IMR-90 (cell line): Measurements from ENCODE around the gene FMN2. TPM values are rescaled to one million over a fixed set of nuclear protein-coding genes. Genes with fewer than 3 reads are reported as not detected.

Source experiments
- ATAC-seq: fragments of 200-7000 bp; cut with Tn5 transposase; 2 replicates; pipeline ENCODE4 v1.9.1; 2020; ENCODE audit warnings: low read depth, mild to moderate bottlenecking, moderate library complexity
- BruUV-seq: library from RNA; stranded (reverse); fragments of 400-500 nt; replicated peaks from 2 replicates; lab custom pipeline; 2021; lab: Mats Ljungman, UMichigan
- CTCF ChIA-PET: fragments of 300-600 bp; formaldehyde crosslinking; extraction: SDS; loops from one replicate; lab custom pipeline; 2021; ENCODE audit warnings: antibody characterized with exemption; lab: Yijun Ruan, JAX
- POLR2A ChIA-PET: fragments of 300-600 bp; sonication (Branson Sonifier 250); formaldehyde crosslinking; loops from one replicate; lab custom pipeline; 2022; ENCODE audit warnings: antibody characterized with exemption; ENCODE audit not compliant: unreplicated experiment; lab: Charles Lee
- DNase-seq: peaks from one replicate; pipeline ENCODE4 v3.0.0; 2013
- H2AFZ ChIP-seq: replicated peaks from 2 replicates; pipeline ENCODE3; 2013; ENCODE audit warnings: low read length, mild to moderate bottlenecking; ENCODE audit not compliant: poor library complexity
- H2AK5ac ChIP-seq: 2 replicates; pipeline ENCODE4 v1.6.1; 2013; ENCODE audit warnings: low read depth, low read length, inconsistent platforms
- H2AK9ac ChIP-seq: replicated peaks from 2 replicates; pipeline ENCODE3; 2013; ENCODE audit warnings: mild to moderate bottlenecking, low read depth, low read length, moderate library complexity; ENCODE audit not compliant: poor library complexity
- H2BK120ac ChIP-seq: 2 replicates; pipeline ENCODE4 v1.6.1; 2013; ENCODE audit warnings: low read depth, low read length, inconsistent platforms
- H2BK15ac ChIP-seq: 3 replicates; pipeline ENCODE4 v1.6.1; 2013; ENCODE audit warnings: low read depth, low read length, inconsistent platforms
- H2BK20ac ChIP-seq: 2 replicates; pipeline ENCODE4 v1.6.1; 2013; ENCODE audit warnings: low read depth, mild to moderate bottlenecking, inconsistent platforms, low read length, moderate library complexity
- H2BK5ac ChIP-seq: 2 replicates; pipeline ENCODE4 v1.6.1; 2013; ENCODE audit warnings: mild to moderate bottlenecking, low read depth, low read length, inconsistent platforms; ENCODE audit not compliant: poor library complexity, severe bottlenecking
- H3K14ac ChIP-seq: replicated peaks from 2 replicates; pipeline ENCODE4 v1.6.1; 2013; ENCODE audit warnings: low read depth, low read length, inconsistent platforms
- H3K18ac ChIP-seq: 2 replicates; pipeline ENCODE4 v1.6.1; 2013; ENCODE audit warnings: low read depth, low read length, control low read depth
- H3K23ac ChIP-seq: 2 replicates; pipeline ENCODE4 v1.6.1; 2013; ENCODE audit warnings: low read depth, low read length, inconsistent platforms
- H3K27ac ChIP-seq: 2 replicates; pipeline ENCODE4 v1.5.1; 2013; ENCODE audit warnings: mild to moderate bottlenecking, control low read depth, low read length; ENCODE audit not compliant: insufficient read depth
- H3K27me3 ChIP-seq: 2 replicates; pipeline ENCODE4 v1.6.1; 2013; ENCODE audit warnings: low read length; ENCODE audit not compliant: control insufficient read depth, insufficient read depth
- H3K36me3 ChIP-seq: 2 replicates; pipeline ENCODE4 v1.6.1; 2013; ENCODE audit warnings: low read length, mixed read lengths; ENCODE audit not compliant: control insufficient read depth, insufficient read depth
- H3K4ac ChIP-seq: 2 replicates; pipeline ENCODE4 v1.6.1; 2013; ENCODE audit warnings: low read depth, low read length, inconsistent platforms
- H3K4me1 ChIP-seq: 2 replicates; pipeline ENCODE4 v1.6.1; 2013; ENCODE audit warnings: low read length, mixed read lengths; ENCODE audit not compliant: control insufficient read depth, insufficient read depth
- H3K4me2 ChIP-seq: 2 replicates; pipeline ENCODE4 v1.6.1; 2013; ENCODE audit warnings: low read depth, mild to moderate bottlenecking, control low read depth, low read length, moderate library complexity
- H3K4me3 ChIP-seq: 2 replicates; pipeline ENCODE4 v1.5.1; 2013; ENCODE audit warnings: low read depth, mild to moderate bottlenecking, control low read depth, low read length, moderate library complexity; ENCODE audit not compliant: insufficient read depth
- H3K56ac ChIP-seq: 2 replicates; pipeline ENCODE4 v1.6.1; 2013; ENCODE audit warnings: low read length, inconsistent platforms; ENCODE audit not compliant: insufficient read depth; ENCODE audit errors: extremely low read depth
- H3K79me1 ChIP-seq, 2 experiments: 2 replicates each; pipeline ENCODE4 v1.6.1; 2013; ENCODE audit warnings: low read length in 2 of 2, inconsistent platforms in 1 of 2, low read depth in 1 of 2
- H3K9ac ChIP-seq: 2 replicates; pipeline ENCODE4 v1.6.1; 2013; ENCODE audit warnings: low read depth, low read length, control low read depth
- H3K9me1 ChIP-seq: 2 replicates; pipeline ENCODE4 v1.6.1; 2013; ENCODE audit warnings: low read length, inconsistent platforms; ENCODE audit not compliant: insufficient read depth
- H3K9me3 ChIP-seq: 2 replicates; pipeline ENCODE4 v1.6.1; 2013; ENCODE audit warnings: low read length; ENCODE audit not compliant: control insufficient read depth, insufficient read depth
- H4K20me1 ChIP-seq: 2 replicates; pipeline ENCODE4 v1.6.1; 2013; ENCODE audit warnings: low read length, inconsistent platforms; ENCODE audit not compliant: insufficient read depth
- H4K5ac ChIP-seq: 2 replicates; pipeline ENCODE4 v1.6.1; 2013; ENCODE audit warnings: mild to moderate bottlenecking, low read depth, low read length, control low read depth
- H4K8ac ChIP-seq, 2 experiments: 2 replicates each; pipeline ENCODE4 v1.6.1; 2013; ENCODE audit warnings: low read depth in 2 of 2, low read length in 2 of 2, control low read depth in 1 of 2, inconsistent platforms in 1 of 2
- H4K91ac ChIP-seq: 2 replicates; pipeline ENCODE4 v1.6.1; 2013; ENCODE audit warnings: low read depth, low read length, inconsistent platforms; ENCODE audit not compliant: insufficient read depth
- BHLHE40 ChIP-seq: fragments of 150-350 bp; IDR thresholded peaks from 2 replicates; pipeline ENCODE4 v1.6.1; 2016; ENCODE audit warnings: mild to moderate bottlenecking, low read depth, low read length
- CEBPB ChIP-seq: IDR thresholded peaks from 2 replicates; pipeline ENCODE4 v1.6.1; 2012; ENCODE audit warnings: low read depth, low read length, improper control_type of control experiment
- CHD1 ChIP-seq: IDR thresholded peaks from 2 replicates; pipeline ENCODE4 v1.6.1; 2012; ENCODE audit warnings: low read depth, low read length, improper control_type of control experiment
- FOS ChIP-seq: fragments of 150-350 bp; IDR thresholded peaks from 2 replicates; pipeline ENCODE4 v1.6.1; 2016; ENCODE audit warnings: low read depth, low read length
- MAFK ChIP-seq: IDR thresholded peaks from 2 replicates; pipeline ENCODE4 v1.6.1; 2012; ENCODE audit warnings: low read depth, low read length, improper control_type of control experiment
- MAZ ChIP-seq: IDR thresholded peaks from 2 replicates; pipeline ENCODE4 v1.6.1; 2012; ENCODE audit warnings: low read depth, mild to moderate bottlenecking, low read length, improper control_type of control experiment, moderate library complexity, borderline replicate concordance
- MXI1 ChIP-seq: IDR thresholded peaks from 2 replicates; pipeline ENCODE4 v1.6.1; 2012; ENCODE audit warnings: low read depth, mild to moderate bottlenecking, low read length, moderate library complexity, borderline replicate concordance
- NFE2L2 ChIP-seq: fragments of 150-350 bp; IDR thresholded peaks from 2 replicates; pipeline ENCODE4 v1.6.1; 2016; ENCODE audit warnings: low read depth, mild to moderate bottlenecking, low read length
- POLR2A ChIP-seq: IDR thresholded peaks from 2 replicates; pipeline ENCODE4 v1.6.1; 2012; ENCODE audit warnings: mild to moderate bottlenecking, low read depth, low read length
- RCOR1 ChIP-seq: IDR thresholded peaks from 2 replicates; pipeline ENCODE4 v1.6.1; 2012; ENCODE audit warnings: mild to moderate bottlenecking, low read length, improper control_type of control experiment; ENCODE audit not compliant: insufficient replicate concordance
- RFX5 ChIP-seq: IDR thresholded peaks from 2 replicates; pipeline ENCODE4 v1.8.0; 2012; ENCODE audit warnings: low read depth, mild to moderate bottlenecking, low read length, moderate library complexity
- SMC3 ChIP-seq: fragments of 150-350 bp; IDR thresholded peaks from 2 replicates; pipeline ENCODE4 v1.6.1; 2016; ENCODE audit warnings: low read depth, mild to moderate bottlenecking, antibody characterized with exemption, low read length, moderate library complexity
- WGBS, 2 experiments: methylation state at CpG; one replicate each; pipeline versions ENCODE4 v1.1.5 to v1.1.7; 2013; ENCODE audit warnings: missing lambda C conversion rate in 2 of 2; ENCODE audit not compliant: insufficient read length in 1 of 2; ENCODE audit errors: extremely low coverage in 2 of 2; 5-methylcytosine and 5-hydroxymethylcytosine counted together
- dilution Hi-C: fragments of 300-500 bp; cut with HindIII; formaldehyde crosslinking; loops from one replicate; pipeline ENCODE4 v1.14.3; 2018; ENCODE audit warnings: low sequenced_read_pairs; ENCODE audit not compliant: unreplicated experiment
- in situ Hi-C: fragments of 300-500 bp; cut with MboI; formaldehyde crosslinking; loops from 3 replicates; pipeline ENCODE4 v1.14.3; 2019; ENCODE audit warnings: low sequenced_read_pairs, inconsistent platforms, mixed read lengths
- intact Hi-C: fragments of 100-400 bp; cut with micrococcal nuclease; formaldehyde crosslinking; loops from 2 replicates; pipeline ENCODE4 v1.10.0; 2022
- polyA plus RNA-seq, 3 experiments: library from polyadenylated mRNA; depleted of rRNA; stranded (reverse); fragments of >200 nt; gene quantifications; 2 replicates each; pipeline ENCODE4 v1.2.3, GENCODE V29; 2012; ENCODE audit warnings: low replicate concordance in 1 of 3
- total RNA-seq: library from RNA; depleted of rRNA; stranded (reverse); fragments of >200 nt; gene quantifications from 2 replicates; pipeline ENCODE4 v1.2.3, GENCODE V29; 2012
- TF ChIP-seq, protein P1 (sequence below): conservative IDR thresholded peaks from 2 replicates; pipeline ENCODE4 v1.5.1; 2012; ENCODE audit warnings: mild to moderate bottlenecking, low read depth, low read length, improper control_type of control experiment
- TF ChIP-seq, protein P2 (sequence below): fragments of 150-350 bp; IDR thresholded peaks from 2 replicates; pipeline ENCODE4 v1.6.1; 2017; ENCODE audit warnings: mild to moderate bottlenecking, antibody characterized with exemption, low read length, low read depth

Gene FMN2
- total and polyA plus RNA-seq, 2 of the 4 experiments (the other 2 are of a cell fraction), result 29.0 to 35.8 TPM

DNA sequence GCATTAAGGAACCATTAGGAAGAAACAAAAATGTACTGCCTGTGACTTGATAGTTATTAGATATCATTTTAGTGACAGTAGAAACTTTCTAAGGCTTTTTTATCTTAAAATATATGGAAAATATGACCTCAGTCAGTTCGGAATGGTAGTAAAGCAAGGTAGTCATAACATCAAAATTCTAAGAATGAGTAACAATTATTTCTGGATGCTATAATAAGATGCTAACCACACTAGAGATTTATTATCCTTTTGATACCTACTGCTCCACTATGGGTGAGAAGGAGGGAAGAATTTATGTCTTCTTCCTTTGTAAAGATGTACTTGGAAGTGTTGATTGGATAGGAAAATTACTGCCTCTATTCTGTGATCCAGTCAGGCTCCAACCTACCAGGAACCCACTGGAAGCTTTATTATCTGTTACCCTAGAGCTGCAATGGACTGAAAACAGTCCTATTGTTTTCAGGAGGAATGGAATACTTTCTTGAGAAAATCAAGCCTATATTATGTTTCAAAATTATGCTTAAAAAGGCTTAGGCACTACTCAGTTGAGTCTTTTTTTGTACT is 8.8 kb downstream of the FMN2 start (continued):
- no peak for TF ChIP-seq CHD1

DNA sequence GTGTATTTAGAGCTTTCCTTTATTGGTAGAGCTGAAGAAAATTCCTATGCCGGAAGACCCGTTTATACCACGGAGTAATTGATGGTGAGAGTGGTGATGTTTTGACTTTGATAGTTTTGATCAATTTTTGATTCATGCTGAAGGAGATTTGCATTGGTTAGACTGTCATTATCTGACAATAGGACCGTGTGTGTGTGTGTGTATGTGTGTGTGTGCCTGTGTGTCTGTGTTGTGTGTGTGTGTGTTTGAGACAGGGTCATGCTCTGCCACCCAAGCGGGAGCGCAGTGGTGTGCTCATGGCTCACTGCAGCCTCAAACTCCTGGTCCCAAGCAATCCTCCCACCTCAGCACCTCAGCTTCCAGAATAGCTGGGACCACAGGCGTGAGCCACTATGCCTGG is 9.6 kb downstream of the FMN2 start:
- peak overlapping the region; percentile 28 for H2BK5ac ChIP-seq
- in situ Hi-C loops, result no loop called here
- ATAC-seq, result no peak
- H3K4me1 ChIP-seq, result peaks cover 8% of the 10 kb centered on the region
- peak overlapping the region; percentile 84; the same call in 1 of the 2 replicates for H2AK5ac ChIP-seq
- no peak overlapping the region for H3K56ac ChIP-seq
- 0 out of 3 replicates have a peak overlapping the region, but pooled peaks have one; percentile 38 for H2BK15ac ChIP-seq
- no peak for DNase-seq
- ChIA-PET CTCF (interaction anchor here (0.8 kb wide), 1 partner anchor 46 kb away, joined by 3 read pairs; no protein-coding TSS in a partner anchor), POLR2A (no interaction called here)
- no peak overlapping the region for H2AFZ ChIP-seq
- H3K4me2 ChIP-seq, result peak overlapping the region; percentile 49; the same call in 1 of the 2 replicates
- no peak overlapping the region for H4K91ac ChIP-seq
- H3K36me3 ChIP-seq, result no peaks in the 10 kb centered on the region
- peak overlapping the region in 1 of 2 experiments; percentile 57; a peak in 2 of 4 replicates for H4K8ac ChIP-seq
- peaks cover 8% of the 10 kb centered on the region for H3K9me1 ChIP-seq
- H3K27me3 ChIP-seq, result no peaks in the 10 kb centered on the region
- H2BK20ac ChIP-seq, result peak overlapping the region; percentile 59; the same call in 1 of the 2 replicates
- peak overlapping the region; percentile 69; the same call in 1 of the 2 replicates for H2BK120ac ChIP-seq
- H3K9ac ChIP-seq, result no peak overlapping the region
- H3K4ac ChIP-seq, result peak overlapping the region; percentile 58; the same call in 1 of the 2 replicates
- H2AK9ac ChIP-seq, result no peak overlapping the region
- 0 out of 2 replicates have a peak overlapping the region, but pooled peaks have one; percentile 28 for H3K23ac ChIP-seq
- H3K4me3 ChIP-seq, result no peak overlapping the region
- H3K14ac ChIP-seq, result no peak overlapping the region
- no peaks in the 10 kb centered on the region for H3K9me3 ChIP-seq
- H3K18ac ChIP-seq, result peak overlapping the region; percentile 84; the same call in 1 of the 2 replicates
- H3K27ac ChIP-seq, result no peak overlapping the region
- no TSS peak for BruUV-seq
- H4K5ac ChIP-seq, result peak overlapping the region; percentile 7; the same call in 1 of the 2 replicates
- intact Hi-C loops, result no loop called here
- peaks cover 24 to 42% of the 10 kb centered on the region in 2 experiments for H3K79me1 ChIP-seq
- H4K20me1 ChIP-seq, result peaks cover 30% of the 10 kb centered on the region
- WGBS, 2 experiments, result 89% methylated on average over 3 of the region's 7 CpGs; no CpG with 5 or more reads in 1 of the 2 experiments
- dilution Hi-C loops, result no loop called here
- TF ChIP-seq MAFK, result no peak
- no peak for TF ChIP-seq RCOR1
- TF ChIP-seq MAZ, result no peak
- TF ChIP-seq, protein P1, sequence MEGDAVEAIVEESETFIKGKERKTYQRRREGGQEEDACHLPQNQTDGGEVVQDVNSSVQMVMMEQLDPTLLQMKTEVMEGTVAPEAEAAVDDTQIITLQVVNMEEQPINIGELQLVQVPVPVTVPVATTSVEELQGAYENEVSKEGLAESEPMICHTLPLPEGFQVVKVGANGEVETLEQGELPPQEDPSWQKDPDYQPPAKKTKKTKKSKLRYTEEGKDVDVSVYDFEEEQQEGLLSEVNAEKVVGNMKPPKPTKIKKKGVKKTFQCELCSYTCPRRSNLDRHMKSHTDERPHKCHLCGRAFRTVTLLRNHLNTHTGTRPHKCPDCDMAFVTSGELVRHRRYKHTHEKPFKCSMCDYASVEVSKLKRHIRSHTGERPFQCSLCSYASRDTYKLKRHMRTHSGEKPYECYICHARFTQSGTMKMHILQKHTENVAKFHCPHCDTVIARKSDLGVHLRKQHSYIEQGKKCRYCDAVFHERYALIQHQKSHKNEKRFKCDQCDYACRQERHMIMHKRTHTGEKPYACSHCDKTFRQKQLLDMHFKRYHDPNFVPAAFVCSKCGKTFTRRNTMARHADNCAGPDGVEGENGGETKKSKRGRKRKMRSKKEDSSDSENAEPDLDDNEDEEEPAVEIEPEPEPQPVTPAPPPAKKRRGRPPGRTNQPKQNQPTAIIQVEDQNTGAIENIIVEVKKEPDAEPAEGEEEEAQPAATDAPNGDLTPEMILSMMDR, result no peak
- TF ChIP-seq MXI1, result no peak
- TF ChIP-seq SMC3, result no peak
- TF ChIP-seq, protein P2, sequence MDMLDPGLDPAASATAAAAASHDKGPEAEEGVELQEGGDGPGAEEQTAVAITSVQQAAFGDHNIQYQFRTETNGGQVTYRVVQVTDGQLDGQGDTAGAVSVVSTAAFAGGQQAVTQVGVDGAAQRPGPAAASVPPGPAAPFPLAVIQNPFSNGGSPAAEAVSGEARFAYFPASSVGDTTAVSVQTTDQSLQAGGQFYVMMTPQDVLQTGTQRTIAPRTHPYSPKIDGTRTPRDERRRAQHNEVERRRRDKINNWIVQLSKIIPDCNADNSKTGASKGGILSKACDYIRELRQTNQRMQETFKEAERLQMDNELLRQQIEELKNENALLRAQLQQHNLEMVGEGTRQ, result no peak
- TF ChIP-seq NFE2L2, result no peak
- no peak for TF ChIP-seq CHD1
- TF ChIP-seq RFX5, result no peak
- no peak for TF ChIP-seq BHLHE40
- TF ChIP-seq POLR2A, result no peak
- no peak for TF ChIP-seq CEBPB
- TF ChIP-seq FOS, result no peak
